Kidney capillary endothelial cell (primary cell): Measurements from ENCODE around the gene UBE2N.
A peak's percentile ranks its signal among the peaks of the same experiment; 100 is the strongest.
"Not testable (repeated sequence)": the region's sequence is repeated elsewhere in the genome, so short reads cannot be mapped to it uniquely, and the experiment has no call there.

Experiments used
- DNase-seq: peaks from one replicate; pipeline ENCODE4 v3.0.0-alpha.2; 2018; ENCODE audit warnings: low spot score

UBE2N gene

DNA sequence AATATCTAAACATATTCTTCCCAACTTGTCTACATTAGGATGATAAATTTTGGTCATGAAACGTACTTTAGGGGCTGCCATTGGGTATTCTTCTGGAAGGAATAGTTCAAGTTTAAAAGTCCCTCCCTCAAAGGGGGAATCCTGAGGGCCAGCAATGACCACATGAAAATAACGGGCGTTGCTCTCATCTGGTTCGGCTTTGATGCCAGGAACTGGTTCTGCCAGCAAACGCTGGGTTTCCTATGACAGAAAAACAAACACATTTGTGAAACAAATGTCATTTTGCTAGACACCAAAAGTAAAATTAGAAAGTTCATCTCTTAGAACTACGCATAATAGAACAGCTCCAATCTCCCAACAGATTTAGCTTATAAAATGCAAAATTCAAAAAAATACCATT is 30.7 kb downstream of the UBE2N start:
- not testable (repeated sequence) for DNase-seq

- DNase-seq: not testable (repeated sequence)
Measured at GRCh38 chr12:93409343-93410187, 32.2 kb downstream of the UBE2N start.

DNA sequence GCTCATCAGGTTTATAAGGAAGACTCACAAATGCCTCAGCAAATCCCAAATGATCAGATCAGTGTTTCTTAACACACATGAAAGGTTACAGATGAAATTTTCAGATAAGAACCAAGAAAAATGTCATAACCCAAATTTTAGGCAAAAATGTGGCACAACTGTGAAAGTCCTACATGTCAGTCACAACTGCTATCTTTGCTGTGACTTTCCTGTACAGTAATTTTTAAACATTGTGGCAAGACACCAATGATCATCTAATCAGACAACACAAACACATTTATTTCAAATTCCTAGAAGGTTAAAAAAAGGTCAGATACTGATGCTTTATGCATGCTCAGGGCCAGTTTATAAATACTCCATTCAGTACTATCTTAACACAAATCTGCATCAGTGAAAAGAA is 32.9 kb downstream of the UBE2N start:
- DNase-seq: no peak

GRCh38 chr12:93407963-93408283 is 33.8 kb downstream of the UBE2N start:
- no peak for DNase-seq

- DNase-seq: no peak
Measured at GRCh38 chr12:93407054-93407962, 34.4 kb downstream of the UBE2N start.

DNA sequence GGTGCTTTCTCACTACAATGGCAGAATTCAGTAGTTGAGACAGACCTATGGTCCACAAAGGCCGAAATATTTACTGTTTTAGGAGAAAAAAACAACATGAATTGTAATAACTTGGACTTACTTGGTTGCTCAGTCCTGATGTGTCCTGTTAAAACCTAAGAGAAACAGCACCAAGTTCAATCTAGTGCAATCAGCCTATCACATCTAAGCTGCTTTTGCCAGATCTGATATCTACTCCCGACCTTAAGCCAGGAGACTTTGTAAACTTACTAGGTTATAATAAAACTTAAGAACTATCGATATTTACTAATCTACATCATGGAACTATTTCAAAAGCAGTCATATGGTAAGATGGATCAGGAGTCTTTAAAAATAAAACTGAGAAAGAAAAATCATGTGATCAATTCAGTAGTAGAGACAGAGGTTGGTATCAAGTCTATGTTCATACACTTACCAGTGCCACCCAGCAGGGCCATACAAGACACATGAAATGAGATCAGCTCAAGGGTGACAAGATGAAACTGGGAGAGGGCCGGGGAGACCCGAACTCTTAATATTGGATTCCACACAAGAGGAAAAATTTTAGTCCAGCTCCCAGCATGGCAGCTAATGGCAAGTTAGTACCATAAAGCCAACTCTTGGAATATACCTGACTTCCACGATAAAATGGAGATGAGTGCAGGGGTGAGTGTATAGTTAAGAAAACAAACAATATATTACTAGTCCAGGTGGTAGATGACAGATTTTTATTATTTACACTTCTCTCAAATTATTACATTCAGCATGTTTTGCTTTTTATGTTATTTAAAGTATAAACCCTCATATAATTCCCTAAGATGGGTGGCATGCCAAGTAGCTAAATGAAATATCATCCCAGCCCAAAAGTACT is 36.5 kb downstream of the UBE2N start:
- no peak for DNase-seq

DNA sequence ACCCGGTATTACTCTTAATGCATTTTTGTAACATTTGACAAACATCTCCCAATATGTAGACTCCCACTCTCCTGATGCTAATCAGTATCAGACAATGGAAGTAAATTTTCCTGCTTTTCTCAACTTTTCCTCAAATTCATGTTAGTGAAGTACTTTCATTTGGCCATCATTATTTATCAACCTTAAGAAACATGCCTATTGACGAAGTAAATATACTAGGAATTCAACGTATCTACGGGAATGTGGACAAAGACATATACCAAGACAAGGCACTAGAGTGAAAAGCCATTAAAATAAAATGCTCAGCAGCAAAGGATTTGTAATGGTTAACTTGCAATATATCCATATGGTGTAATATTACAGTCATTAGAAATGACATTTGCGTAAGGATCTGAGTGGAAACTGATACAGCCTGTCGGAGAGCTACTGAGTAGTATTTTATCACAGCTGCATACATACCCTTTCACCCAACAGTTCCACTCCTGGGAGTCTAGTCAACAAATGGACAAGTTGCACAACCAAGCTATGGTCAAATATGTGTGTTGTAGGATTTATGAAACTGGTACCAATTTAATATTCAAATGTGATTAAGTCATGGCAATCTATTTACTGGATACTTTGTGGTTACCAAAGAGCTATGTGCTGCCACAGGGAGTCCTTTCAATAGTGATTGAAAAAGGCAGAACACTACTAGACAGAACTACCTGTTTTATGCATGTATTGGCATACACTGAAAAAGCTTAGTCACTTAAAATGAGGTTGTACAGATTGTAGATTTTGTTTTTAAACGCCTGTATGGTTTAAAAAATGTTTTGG is 37.6 kb downstream of the UBE2N start:
- no peak for DNase-seq

GRCh38 chr12:93402333-93403311 is 39.1 kb downstream of the UBE2N start:
- no peak for DNase-seq

DNA sequence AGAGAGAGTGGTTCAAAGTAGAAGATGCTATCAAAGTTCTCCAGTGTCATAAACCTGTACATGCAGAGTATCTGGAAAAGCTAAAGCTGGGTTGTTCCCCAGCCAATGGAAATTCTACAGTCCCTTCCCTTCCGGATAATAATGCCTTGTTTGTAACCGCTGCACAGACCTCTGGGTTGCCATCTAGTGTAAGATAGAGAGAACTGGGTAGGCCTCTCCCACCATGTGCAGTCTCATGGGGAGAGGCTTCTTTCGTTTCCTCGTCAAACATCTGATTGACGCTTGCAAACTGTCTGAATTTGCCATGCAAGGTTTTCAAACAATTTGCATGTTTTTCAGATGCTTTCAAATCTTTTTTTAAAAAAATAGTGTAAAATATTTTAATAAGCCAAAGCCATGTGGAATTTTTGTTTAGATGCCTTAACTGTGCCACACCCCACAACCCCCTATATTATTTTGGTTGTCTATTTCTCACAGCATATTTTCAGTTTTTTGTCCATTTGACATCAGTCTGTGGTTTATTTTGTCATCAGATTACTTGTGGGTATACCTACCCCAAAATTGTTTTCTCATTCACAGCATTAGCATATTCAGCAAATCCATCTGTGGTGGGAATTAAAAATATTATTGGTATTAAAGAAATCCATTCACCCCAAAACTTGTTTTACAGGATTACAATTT is 42.4 kb downstream of the UBE2N start:
- DNase-seq: not testable (repeated sequence)

DNA sequence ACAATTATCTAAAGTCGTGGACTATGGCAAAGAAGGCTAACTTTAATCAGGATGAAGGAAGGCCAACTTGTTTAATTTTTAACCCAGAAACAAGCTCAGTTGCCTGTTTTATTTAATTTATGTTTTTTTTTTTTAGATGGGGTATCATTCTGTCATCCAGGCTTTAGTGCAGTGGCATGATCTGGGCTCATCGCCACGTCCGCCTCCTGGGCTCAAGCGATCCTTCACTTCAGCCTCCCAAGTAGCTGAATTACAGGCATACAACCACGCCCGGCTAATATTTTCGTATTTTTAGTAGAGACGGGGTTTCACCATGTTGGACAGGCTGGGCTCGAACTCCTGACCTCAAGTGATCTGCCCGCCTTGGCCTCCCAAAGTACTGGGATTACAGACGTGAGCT is 44.3 kb downstream of the UBE2N start:
- no peak for DNase-seq

- no peak for DNase-seq
Measured at GRCh38 chr12:93393425-93393824, 48.3 kb downstream of the UBE2N start.

GRCh38 chr12:93390549-93391297 is 51.0 kb downstream of the UBE2N start:
- DNase-seq: no peak

DNA sequence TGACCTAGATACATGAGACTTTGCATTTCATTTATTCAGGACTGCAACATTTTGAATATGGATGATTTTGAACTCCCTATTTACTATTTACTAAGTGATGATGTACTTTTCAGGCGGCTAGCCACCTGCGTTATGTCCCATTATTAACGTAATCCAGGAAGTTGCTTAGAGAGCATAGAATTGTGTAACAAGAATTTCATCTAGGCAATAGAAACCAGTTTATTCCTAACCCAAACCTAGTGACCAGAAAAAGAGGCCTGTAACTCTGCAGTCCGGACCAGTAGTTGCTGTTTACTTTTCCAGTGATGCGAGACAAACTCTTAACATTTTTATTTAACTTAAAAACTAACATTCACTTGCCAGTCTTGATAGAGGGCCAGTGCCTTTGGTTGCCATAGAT is 51.7 kb downstream of the UBE2N start:
- DNase-seq: no peak

- peak; percentile 27 for DNase-seq
Measured at GRCh38 chr12:93387780-93388179, 54.0 kb downstream of the UBE2N start.

DNA sequence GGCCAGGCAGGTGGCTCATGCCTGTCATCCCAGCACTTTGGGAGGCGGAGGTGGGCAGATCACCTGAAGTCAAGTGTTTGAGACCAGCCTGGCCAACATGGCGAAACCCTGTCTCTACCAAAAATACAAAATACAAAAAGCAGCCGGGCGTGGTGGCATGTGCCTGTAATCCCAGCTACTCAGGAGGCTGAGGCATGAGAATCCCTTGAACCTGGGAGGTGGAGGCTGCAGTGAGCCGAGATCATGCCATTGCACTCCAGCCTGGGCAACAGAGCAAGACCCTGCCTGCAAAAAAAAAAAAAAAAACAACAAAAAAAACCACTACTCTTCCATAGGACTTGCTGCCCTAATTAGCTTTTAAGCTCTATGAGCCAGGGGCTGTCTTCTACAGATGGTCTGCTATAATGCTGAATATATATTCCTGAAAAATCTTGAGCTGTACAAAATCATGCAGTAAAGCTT is 59.7 kb downstream of the UBE2N start:
- DNase-seq: not testable (repeated sequence)

GRCh38 chr12:93381161-93381975 is 60.4 kb downstream of the UBE2N start:
- no peak for DNase-seq

- DNase-seq: peak; percentile 18
Measured at GRCh38 chr12:93380480-93381121, 61.1 kb downstream of the UBE2N start.
